Measurements from ENCODE around the gene STX1B. TPM values are rescaled to one million over a fixed set of nuclear protein-coding genes. Genes with fewer than 3 reads are reported as not detected.

The STX1B gene
- total and polyA plus RNA-seq, 8 donors: 0.24 to 0.85 (median 0.53) TPM

DNA sequence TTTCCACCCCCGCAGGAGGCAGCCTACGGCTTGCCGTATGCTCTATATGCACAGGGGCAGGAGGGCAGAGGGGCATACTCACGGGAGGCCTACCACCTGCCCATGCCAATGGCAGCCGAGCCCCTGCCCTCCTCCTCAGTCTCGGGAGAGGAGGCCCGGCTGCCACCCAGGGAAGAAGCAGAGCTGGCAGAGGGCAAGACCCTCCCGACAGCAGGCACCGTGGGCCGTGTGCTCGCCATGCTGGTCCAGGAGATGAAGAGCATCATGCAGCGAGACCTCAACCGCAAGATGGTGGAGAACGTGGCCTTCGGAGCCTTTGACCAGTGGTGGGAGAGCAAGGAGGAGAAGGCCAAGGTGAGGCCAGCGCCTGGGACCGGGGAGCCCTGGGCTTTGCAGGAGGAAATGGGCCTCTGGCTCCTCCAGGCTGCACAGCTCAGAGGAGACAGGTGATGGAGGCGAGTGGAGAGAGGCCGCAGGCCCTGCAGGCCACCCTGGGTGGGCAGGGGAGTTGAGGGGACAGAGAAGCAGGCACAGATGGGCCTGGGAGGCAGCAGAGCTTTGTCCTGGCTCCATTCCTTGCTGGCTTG, 44.3 kb downstream of the STX1B start:
- TF ChIP-seq, protein P1, sequence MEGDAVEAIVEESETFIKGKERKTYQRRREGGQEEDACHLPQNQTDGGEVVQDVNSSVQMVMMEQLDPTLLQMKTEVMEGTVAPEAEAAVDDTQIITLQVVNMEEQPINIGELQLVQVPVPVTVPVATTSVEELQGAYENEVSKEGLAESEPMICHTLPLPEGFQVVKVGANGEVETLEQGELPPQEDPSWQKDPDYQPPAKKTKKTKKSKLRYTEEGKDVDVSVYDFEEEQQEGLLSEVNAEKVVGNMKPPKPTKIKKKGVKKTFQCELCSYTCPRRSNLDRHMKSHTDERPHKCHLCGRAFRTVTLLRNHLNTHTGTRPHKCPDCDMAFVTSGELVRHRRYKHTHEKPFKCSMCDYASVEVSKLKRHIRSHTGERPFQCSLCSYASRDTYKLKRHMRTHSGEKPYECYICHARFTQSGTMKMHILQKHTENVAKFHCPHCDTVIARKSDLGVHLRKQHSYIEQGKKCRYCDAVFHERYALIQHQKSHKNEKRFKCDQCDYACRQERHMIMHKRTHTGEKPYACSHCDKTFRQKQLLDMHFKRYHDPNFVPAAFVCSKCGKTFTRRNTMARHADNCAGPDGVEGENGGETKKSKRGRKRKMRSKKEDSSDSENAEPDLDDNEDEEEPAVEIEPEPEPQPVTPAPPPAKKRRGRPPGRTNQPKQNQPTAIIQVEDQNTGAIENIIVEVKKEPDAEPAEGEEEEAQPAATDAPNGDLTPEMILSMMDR (IDR thresholded peaks at IDR 0.05): no peak
- ATAC-seq: no peak
- intact Hi-C loops (cut with DNase I): no loop called here
- Histone ChIP-seq H3K4me1 (no peaks in the 10 kb centered on the region), H3K27ac (no peak overlapping the region), H3K4me3 (no peak overlapping the region), H3K27me3 (no peaks in the 10 kb centered on the region), H3K9me3 (no peaks in the 10 kb centered on the region), H3K36me3 (peaks cover 0 to 100% of the 10 kb centered on the region in 2 donors)
- DNase-seq: no peak

DNA sequence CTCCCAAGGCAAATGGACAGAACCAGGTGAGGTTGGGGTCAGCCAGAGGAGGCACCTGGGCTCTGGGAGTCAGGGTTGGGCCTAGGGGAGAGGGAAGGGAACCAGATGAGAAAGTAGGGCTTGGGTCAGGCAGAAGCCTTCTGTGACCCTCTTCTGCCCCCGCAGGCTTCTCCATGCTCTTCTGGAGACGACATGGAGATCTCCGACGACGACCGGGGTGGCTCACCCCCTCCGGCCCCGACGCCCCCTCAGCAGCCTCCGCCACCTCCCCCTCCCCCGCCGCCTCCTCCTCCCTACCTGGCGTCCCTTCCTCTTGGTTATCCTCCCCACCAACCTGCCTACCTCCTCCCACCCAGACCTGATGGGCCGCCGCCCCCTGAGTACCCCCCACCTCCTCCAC, 45.0 kb downstream of the STX1B start:
- peaks cover 0 to 100% of the 10 kb centered on the region in 2 donors for H3K36me3 ChIP-seq
- no peak for ATAC-seq
- no peaks in the 10 kb centered on the region for H3K27me3 ChIP-seq
- intact Hi-C loops (cut with DNase I): no loop called here
- no peaks in the 10 kb centered on the region for H3K9me3 ChIP-seq
- H3K4me1 ChIP-seq: no peaks in the 10 kb centered on the region
- no peak for DNase-seq
- H3K4me3 ChIP-seq: no peak overlapping the region
- no peak overlapping the region for H3K27ac ChIP-seq
- TF ChIP-seq, protein P1 (IDR thresholded peaks at IDR 0.05): no peak

- H3K9me3 ChIP-seq: no peaks in the 10 kb centered on the region
- ATAC-seq (no peak), DNase-seq (no peak)
- no peaks in the 10 kb centered on the region for H3K27me3 ChIP-seq
- no peak overlapping the region for H3K4me3 ChIP-seq
- H3K27ac ChIP-seq: no peak overlapping the region
- peaks cover 0 to 3% of the 10 kb centered on the region in 2 donors for H3K4me1 ChIP-seq
- peaks cover 0 to 100% of the 10 kb centered on the region in 2 donors for H3K36me3 ChIP-seq
- TF ChIP-seq, protein P1 (IDR thresholded peaks at IDR 0.05): no peak
- intact Hi-C loops (cut with DNase I): no loop called here
These were observed 45.7 kb downstream of the STX1B start for GRCh38 chr16:30964574-30965226.

DNA sequence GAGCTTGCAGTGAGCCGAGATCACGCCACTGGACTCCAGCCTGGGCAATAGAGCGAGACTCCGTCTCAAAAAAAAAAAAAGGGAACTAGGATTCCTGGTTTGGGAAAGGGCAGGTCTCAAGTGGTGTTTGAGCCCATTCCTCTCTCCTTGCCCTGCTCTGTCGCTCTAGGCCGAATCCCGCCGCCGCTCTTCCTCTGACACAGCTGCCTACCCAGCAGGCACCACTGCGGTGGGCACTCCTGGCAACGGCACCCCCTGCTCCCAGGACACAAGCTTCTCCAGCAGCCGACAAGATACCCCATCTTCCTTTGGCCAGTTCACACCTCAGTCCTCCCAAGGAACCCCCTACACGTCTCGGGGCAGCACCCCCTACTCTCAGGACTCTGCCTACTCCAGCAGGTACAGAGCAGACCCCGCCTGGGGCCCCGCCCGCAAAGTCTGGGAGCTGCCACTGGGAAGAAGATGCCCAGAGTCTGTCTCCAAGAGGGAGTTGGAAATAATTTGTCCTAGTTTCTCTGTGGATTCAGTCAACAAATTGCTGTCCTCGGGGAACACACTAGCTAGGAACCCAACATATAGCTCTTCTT, 46.4 kb downstream of the STX1B start:
- intact Hi-C loops (cut with DNase I): no loop called here
- Histone ChIP-seq H3K27me3 (no peaks in the 10 kb centered on the region), H3K4me1 (peaks cover 2 to 9% of the 10 kb centered on the region in 2 donors), H3K27ac (no peak overlapping the region), H3K9me3 (no peaks in the 10 kb centered on the region), H3K4me3 (no peak overlapping the region), H3K36me3 (peaks cover 0 to 100% of the 10 kb centered on the region in 2 donors)
- no peak for DNase-seq
- TF ChIP-seq, protein P1 (IDR thresholded peaks at IDR 0.05): no peak
- ATAC-seq: no peak

DNA sequence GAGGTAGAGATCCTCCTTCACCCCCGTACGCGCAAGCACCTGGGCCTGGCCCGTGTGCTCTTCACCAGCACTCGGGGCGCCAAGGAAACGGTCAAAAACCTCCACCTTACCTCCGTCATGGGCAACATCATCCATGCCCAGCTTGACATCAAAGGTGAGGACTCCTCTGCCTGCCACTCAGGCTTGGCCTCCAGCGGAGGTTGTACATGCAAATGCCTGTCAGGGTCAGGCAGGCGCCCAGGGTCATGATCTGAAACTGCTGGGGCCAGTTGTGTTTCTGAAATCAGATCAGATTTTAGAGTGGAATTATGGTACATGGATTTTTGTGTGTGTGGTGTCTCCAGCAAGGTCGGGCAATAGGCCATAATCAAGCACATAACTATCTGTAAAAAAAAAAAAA, 49.1 kb downstream of the STX1B start:
- TF ChIP-seq, protein P1 (IDR thresholded peaks at IDR 0.05): no peak
- Histone ChIP-seq H3K27me3 (no peaks in the 10 kb centered on the region), H3K27ac (no peak overlapping the region), H3K4me3 (no peak overlapping the region), H3K4me1 (peaks cover 8 to 23% of the 10 kb centered on the region in 2 donors), H3K9me3 (no peaks in the 10 kb centered on the region), H3K36me3 (peaks cover 0 to 74% of the 10 kb centered on the region in 2 donors)
- intact Hi-C loops (cut with DNase I): no loop called here
- ATAC-seq: no peak
- DNase-seq: no peak

Measured in left lung (tissue), 10 donors.